ENCODE results near the gene PARP6. TPM values are rescaled to one million over a fixed set of nuclear protein-coding genes. Genes with fewer than 3 reads are reported as not detected.

The PARP6 gene
- total RNA-seq, 1 experiment from 2014 or later: 65.9 TPM

DNA sequence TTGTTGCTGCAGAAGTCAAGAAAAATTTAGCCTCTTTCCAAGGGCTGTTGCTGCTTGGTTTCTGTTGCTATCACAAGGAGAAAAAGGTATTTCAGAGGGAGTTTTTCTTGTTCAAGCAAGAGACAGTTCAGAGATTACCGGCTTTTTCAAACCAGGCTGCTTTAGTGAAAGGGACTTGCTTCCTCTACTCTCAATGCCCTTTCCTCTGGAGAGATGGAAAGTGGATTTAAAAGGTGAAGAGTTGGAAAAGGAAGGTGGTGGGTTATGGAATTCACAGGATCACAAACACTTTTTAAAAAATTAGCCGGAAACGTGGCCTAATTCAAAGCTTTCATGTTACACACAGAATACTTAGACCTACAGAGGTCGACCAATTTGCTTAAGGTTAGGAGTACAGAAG is 1.1 kb downstream of the PARP6 start:
- no peaks in the 10 kb centered on the region; the same call in 1 of the 2 replicates for H3K9me2 ChIP-seq (ENCODE audit: insufficient read depth)
- H3K4me2 ChIP-seq: peak overlapping the region; percentile 77
- POLR2A ChIA-PET (ENCODE audit: unreplicated experiment): no interaction called here
- H3K36me3 ChIP-seq (ENCODE audit: low read depth): peaks cover 16% of the 10 kb centered on the region
- H4K20me1 ChIP-seq (ENCODE audit: insufficient read depth): no peaks in the 10 kb centered on the region
- peaks cover 22% of the 10 kb centered on the region for H3K79me2 ChIP-seq (ENCODE audit: low read depth)
- CTCF ChIA-PET: no interaction called here
- H3K4me1 ChIP-seq (replicated peaks; ENCODE audit: insufficient read depth): peaks cover 18% of the 10 kb centered on the region
- intact Hi-C loops (cut with micrococcal nuclease; ENCODE audit: unreplicated experiment): loop anchor here (5.0 kb wide), 1 partner anchor 39 kb away; the partner anchor contains the start of gene PKM
- no peaks in the 10 kb centered on the region; the same call in 1 of the 2 replicates for H3F3A ChIP-seq (ENCODE audit: insufficient read depth, low read depth)
- no peak overlapping the region for H3K27ac ChIP-seq
- H2AFZ ChIP-seq: no peak overlapping the region
- peak overlapping the region; percentile 85 for H3K4me3 ChIP-seq
- BruUV-seq (replicated peaks): TSS peak; percentile 58
- no peaks in the 10 kb centered on the region for H3K27me3 ChIP-seq (ENCODE audit: insufficient read depth, low read depth)
- DNase-seq: no peak
- no peaks in the 10 kb centered on the region for H3K9me3 ChIP-seq (ENCODE audit: insufficient read depth, low read depth)
- TF ChIP-seq, protein P1, sequence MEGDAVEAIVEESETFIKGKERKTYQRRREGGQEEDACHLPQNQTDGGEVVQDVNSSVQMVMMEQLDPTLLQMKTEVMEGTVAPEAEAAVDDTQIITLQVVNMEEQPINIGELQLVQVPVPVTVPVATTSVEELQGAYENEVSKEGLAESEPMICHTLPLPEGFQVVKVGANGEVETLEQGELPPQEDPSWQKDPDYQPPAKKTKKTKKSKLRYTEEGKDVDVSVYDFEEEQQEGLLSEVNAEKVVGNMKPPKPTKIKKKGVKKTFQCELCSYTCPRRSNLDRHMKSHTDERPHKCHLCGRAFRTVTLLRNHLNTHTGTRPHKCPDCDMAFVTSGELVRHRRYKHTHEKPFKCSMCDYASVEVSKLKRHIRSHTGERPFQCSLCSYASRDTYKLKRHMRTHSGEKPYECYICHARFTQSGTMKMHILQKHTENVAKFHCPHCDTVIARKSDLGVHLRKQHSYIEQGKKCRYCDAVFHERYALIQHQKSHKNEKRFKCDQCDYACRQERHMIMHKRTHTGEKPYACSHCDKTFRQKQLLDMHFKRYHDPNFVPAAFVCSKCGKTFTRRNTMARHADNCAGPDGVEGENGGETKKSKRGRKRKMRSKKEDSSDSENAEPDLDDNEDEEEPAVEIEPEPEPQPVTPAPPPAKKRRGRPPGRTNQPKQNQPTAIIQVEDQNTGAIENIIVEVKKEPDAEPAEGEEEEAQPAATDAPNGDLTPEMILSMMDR (conservative IDR thresholded peaks at IDR 0.05): no peak
- no peak for TF ChIP-seq EZH2 (IDR thresholded peaks at IDR 0.05; ENCODE audit: low read depth)

DNA sequence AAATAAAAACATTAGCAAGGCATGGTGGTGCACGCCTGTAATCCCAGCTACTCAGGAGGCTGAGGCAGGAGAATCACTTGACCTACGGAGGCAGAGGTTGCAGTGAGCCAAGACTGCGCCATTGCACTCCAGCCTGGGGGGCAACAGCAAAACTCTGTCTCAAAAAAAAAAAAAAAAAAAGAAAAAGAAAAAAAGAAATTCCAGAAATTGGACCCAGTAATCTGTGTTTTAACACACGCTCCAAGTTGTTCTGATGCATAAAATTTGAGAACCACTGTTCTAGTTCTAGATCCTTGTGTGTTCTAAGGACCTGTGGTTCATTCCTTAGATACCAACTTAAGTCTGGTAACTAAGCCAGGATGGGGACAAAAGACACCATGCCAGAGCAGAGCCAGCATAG is 2.6 kb downstream of the PARP6 start:
- BruUV-seq (replicated peaks): no TSS peak
- Histone ChIP-seq H3K27me3 (ENCODE audit: insufficient read depth, low read depth) (no peaks in the 10 kb centered on the region), H2AFZ (no peak overlapping the region), H3K27ac (no peak overlapping the region), H3K9me3 (ENCODE audit: insufficient read depth, low read depth) (no peaks in the 10 kb centered on the region), H3K79me2 (ENCODE audit: low read depth) (peaks cover 22% of the 10 kb centered on the region), H3K4me1 (replicated peaks; ENCODE audit: insufficient read depth) (peaks cover 18% of the 10 kb centered on the region), H3F3A (ENCODE audit: insufficient read depth, low read depth) (no peaks in the 10 kb centered on the region; the same call in 1 of the 2 replicates), H3K4me3 (no peak overlapping the region), H3K9me2 (ENCODE audit: insufficient read depth) (no peaks in the 10 kb centered on the region), H3K36me3 (ENCODE audit: low read depth) (peaks cover 18% of the 10 kb centered on the region), H3K4me2 (no peak overlapping the region), H4K20me1 (ENCODE audit: insufficient read depth) (no peaks in the 10 kb centered on the region)
- CTCF ChIA-PET: interaction anchor here (1.1 kb wide), 1 partner anchor 185 kb away, joined by 5 read pairs; no protein-coding TSS in a partner anchor
- POLR2A ChIA-PET (ENCODE audit: unreplicated experiment): no interaction called here
- no peak for DNase-seq
- TF ChIP-seq, protein P1 (conservative IDR thresholded peaks at IDR 0.05): no peak
- TF ChIP-seq EZH2 (IDR thresholded peaks at IDR 0.05; ENCODE audit: low read depth): no peak
- intact Hi-C loops (cut with micrococcal nuclease; ENCODE audit: unreplicated experiment): loop anchor here (5.0 kb wide), 1 partner anchor 37 kb away; the partner anchor contains the start of gene PKM

DNA sequence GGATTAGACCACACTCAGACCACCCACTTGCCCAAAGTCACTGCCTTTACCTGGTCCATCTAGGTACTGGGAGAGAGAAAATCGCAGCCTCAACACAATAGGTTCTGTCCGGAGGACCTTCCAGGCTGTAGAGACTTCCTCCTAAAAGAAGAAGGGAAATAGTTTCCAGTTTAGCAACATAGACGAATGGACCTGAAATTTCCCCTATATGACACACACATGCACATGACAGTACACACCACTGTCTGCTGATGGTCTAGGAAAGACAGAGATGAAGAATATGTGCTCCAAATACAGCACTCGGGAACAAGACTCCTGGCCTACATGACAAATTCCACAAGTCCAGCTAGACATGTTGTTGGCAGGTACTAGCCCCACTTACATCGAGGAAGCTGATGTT is 7.3 kb downstream of the PARP6 start:
- no TSS peak for BruUV-seq (replicated peaks)
- Histone ChIP-seq H3K4me1 (replicated peaks; ENCODE audit: insufficient read depth) (no peaks in the 10 kb centered on the region), H4K20me1 (ENCODE audit: insufficient read depth) (0 out of 2 replicates have a peak, but pooled peaks cover 3% of the 10 kb centered on the region), H3K9me2 (ENCODE audit: insufficient read depth) (no peaks in the 10 kb centered on the region), H3F3A (ENCODE audit: insufficient read depth, low read depth) (no peaks in the 10 kb centered on the region), H3K27me3 (ENCODE audit: insufficient read depth, low read depth) (no peaks in the 10 kb centered on the region), H3K4me3 (no peak overlapping the region), H3K4me2 (no peak overlapping the region), H3K36me3 (ENCODE audit: low read depth) (peaks cover 37% of the 10 kb centered on the region), H2AFZ (no peak overlapping the region), H3K79me2 (ENCODE audit: low read depth) (peaks cover 2% of the 10 kb centered on the region; the same call in 1 of the 2 replicates), H3K9me3 (ENCODE audit: insufficient read depth, low read depth) (no peaks in the 10 kb centered on the region), H3K27ac (no peak overlapping the region)
- intact Hi-C loops (cut with micrococcal nuclease; ENCODE audit: unreplicated experiment): no loop called here
- POLR2A ChIA-PET (ENCODE audit: unreplicated experiment): interaction anchor here (0.6 kb wide), 1 partner anchor 636 kb away, joined by 4 read pairs; no protein-coding TSS in a partner anchor
- TF ChIP-seq, protein P1 (conservative IDR thresholded peaks at IDR 0.05): no peak
- TF ChIP-seq EZH2 (IDR thresholded peaks at IDR 0.05; ENCODE audit: low read depth): no peak
- DNase-seq: no peak
- CTCF ChIA-PET: no interaction called here
